DMS153 (cell line): Measurements from ENCODE around the gene ARHGAP19.
A peak's percentile ranks its signal among the peaks of the same experiment; 100 is the strongest.
"Not testable (repeated sequence)": the region's sequence is repeated elsewhere in the genome, so short reads cannot be mapped to it uniquely, and the experiment has no call there.

ENCODE experiments used
- DNase-seq: peaks from one replicate; lab custom pipeline; 2025; lab: John Stamatoyannopoulos, UW

The ARHGAP19 gene

DNA sequence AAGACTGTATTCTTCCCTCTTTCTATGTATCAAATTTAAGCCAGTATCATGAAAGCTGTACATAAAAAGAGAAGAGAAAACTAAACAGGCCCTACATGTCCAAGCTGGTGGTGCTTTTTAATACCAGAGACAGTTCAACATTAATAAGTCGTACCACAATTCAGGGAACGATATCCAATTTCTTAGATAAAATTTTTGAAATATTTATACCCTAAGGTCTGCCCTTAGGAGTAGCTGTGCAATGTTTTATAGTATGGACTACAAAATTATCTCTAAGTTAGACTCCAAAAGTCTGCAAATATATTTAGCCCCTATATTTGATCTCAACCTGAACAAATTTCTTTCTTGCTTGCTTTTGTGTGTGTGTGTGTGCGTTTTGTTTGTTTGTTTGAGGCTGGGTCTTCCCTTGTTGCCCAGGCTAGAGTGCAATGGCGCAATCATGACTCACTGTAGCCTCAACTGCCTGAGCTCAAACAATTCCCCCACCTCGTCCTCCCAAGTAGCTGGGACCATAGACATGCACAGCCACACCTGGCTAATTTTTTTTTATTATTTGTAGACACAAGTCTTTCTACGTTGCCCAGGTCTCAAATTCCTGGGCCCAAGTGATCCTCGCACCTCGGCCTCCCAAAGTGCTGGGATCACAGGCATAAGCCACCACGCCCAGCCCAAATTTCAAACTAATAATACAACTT is 13.2 kb downstream of the ARHGAP19 start:
- no peak for DNase-seq

GRCh38 chr10:97278491-97278989 is 13.9 kb downstream of the ARHGAP19 start:
- DNase-seq = peak; percentile 37

- DNase-seq = no peak
These were observed 14.9 kb downstream of the ARHGAP19 start for GRCh38 chr10:97277551-97277950.

DNA sequence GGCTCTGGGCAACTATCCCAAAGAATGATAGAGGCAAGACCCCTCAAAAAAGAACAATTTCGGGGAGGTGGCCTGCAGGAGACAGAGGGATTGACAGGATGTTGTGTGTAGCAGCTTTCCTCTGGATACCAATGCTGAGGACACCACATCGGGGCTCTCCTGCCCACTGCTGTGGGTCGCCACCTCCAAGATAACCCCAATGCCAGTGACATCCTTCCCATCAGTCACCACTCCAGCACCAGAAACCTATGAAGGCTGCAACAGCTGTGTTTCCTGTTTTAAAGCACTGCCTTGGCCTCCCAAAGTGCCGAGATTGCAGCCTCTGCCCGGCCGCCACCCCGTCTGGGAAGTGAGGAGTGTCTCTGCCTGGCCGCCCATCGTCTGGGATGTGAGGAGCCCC is 17.6 kb downstream of the ARHGAP19 start:
- no peak for DNase-seq

- DNase-seq = no peak
These were observed 18.7 kb downstream of the ARHGAP19 start for GRCh38 chr10:97273700-97274099.

DNA sequence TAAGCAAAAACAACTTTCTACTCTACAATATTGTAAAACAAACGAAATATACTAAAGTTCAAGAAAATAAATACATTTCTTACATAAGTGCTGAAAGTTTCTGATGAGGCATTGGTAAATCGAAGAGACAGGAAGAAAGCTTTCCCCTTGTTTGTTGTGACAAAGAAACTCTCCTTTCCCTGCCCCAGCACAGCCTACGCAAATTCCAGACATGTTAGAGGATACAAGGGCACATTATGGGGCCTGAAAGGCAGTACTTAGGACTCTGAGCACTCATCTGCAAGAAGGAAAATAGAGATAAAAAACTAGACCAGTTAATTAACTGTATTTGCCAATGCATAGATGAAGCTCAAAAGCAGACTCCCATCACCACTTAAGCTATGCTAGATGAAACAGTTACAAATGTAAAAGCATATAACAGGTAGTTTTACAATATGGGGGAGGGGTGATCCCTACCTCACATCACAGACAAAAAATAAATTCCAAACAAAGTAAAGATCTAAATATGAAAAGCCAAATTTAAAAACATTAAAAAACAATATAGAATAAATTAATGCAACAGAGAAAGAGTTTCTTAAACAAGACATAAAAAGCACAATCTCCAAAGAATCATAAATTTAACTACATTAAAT is 21.8 kb downstream of the ARHGAP19 start:
- DNase-seq = no peak

DNA sequence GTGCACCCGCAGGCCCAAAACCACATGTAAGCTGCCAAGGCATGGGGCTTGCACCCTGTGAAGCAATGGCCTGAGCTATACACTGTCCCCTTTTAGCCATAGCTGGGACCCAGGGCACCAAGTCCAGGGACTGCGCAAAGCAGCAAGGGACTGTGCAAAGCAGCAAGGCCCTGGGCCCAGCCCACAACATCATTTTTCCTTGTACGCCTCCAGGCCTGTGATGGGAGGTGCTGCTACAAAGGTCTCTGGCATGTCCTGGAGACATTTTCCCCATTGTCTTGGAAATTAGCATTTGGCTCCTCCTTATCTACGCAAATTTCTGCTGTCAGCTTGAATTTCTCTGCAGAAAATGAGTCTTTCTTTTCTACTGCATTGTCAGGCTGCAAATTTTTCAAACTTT is 24.8 kb downstream of the ARHGAP19 start:
- no peak for DNase-seq

GRCh38 chr10:97265095-97265494 is 27.3 kb downstream of the ARHGAP19 start:
- not testable (repeated sequence) for DNase-seq

- no peak for DNase-seq
These were observed 28.5 kb downstream of the ARHGAP19 start for GRCh38 chr10:97263971-97264370.

GRCh38 chr10:97261656-97262055 is 30.8 kb downstream of the ARHGAP19 start:
- no peak for DNase-seq

- DNase-seq = no peak
These were observed 31.3 kb downstream of the ARHGAP19 start for GRCh38 chr10:97261183-97261582.

GRCh38 chr10:97259119-97259518 is 33.3 kb downstream of the ARHGAP19 start:
- DNase-seq = no peak

- no peak for DNase-seq
These were observed 36.1 kb downstream of the ARHGAP19 start for GRCh38 chr10:97256356-97256755.

DNA sequence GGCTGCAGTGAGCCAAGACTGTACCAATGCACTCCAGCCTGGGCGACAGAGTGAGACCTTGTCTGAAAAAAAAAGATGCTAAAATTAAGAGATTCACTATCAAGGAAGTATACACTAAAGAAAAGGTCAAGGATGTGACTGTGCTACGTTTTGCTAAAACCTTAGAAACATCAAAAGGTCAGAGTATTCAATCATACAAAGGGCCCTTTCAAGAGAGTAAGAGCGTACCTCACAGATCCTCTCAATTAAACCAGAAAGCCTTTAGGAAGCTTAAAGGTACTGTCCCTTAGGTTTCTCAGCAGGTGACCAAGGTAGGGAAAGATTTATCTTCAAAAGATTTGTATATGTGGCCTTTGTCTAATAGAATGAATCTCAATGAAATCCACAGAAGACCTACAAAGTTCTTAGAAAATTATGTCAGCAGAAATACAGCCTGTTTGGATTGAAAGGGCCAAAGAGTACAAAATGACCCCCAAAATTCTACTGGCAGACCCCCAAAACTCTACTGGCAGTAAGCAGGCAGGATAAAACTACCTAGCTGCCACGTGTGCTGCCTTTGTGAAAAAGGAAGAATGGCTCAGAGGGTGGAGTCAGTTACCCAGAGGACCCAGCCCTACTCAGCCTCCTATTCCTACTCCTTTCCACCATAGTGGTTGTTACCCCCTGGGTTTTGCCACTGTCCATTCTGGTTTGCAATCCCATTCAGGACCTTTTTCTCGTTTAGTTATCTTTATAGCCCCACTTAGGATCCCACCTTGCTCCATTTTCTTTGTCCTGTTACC is 36.7 kb downstream of the ARHGAP19 start:
- no peak for DNase-seq

- DNase-seq = no peak
These were observed 37.7 kb downstream of the ARHGAP19 start for GRCh38 chr10:97254694-97255093.

DNA sequence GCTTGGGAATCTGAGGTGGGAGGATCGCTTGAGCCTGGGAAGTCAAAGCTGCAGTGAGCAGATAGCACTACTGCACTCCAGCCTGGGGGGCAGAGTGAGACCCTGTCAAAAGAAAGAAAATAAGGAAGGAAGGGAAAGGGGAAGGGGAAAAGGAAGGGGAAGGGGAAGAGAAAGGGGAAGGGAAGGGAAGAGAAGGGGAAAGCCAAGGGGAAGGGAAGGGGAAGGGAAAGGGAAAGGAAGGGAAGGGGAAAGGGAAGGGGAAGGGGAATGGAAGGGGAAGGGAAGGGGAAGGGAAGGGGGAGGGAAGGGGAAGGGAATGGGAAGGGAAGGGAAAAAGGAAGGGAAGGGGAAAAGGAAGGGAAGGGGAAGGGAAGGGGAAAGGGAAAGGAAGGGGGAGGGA is 41.5 kb downstream of the ARHGAP19 start:
- DNase-seq = no peak

DNA sequence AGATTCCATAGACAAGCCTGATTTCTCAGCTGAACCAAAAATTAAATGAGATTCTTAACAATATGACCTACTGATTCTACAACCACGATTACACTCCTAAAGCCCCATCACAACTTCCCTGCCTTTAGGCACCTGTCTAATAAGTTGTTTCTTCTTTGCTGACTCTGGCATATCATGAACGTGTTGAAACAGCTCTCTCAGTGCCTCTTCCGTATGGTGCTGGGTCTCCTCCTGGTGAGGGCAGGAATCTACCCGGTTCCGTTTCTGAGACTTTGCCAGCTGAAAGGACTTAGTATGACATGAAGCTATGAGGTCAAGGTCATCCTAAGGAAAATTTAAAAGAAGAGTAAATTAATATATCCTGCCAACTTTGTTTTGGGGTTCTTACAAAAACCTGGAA is 48.6 kb downstream of the ARHGAP19 start:
- DNase-seq = no peak

GRCh38 chr10:97238855-97239254 is 53.6 kb downstream of the ARHGAP19 start:
- DNase-seq = no peak

- DNase-seq = no peak
These were observed 57.1 kb downstream of the ARHGAP19 start for GRCh38 chr10:97235353-97235752.

GRCh38 chr10:97234400-97234799 is 58.0 kb downstream of the ARHGAP19 start:
- DNase-seq = peak; percentile 28

DNA sequence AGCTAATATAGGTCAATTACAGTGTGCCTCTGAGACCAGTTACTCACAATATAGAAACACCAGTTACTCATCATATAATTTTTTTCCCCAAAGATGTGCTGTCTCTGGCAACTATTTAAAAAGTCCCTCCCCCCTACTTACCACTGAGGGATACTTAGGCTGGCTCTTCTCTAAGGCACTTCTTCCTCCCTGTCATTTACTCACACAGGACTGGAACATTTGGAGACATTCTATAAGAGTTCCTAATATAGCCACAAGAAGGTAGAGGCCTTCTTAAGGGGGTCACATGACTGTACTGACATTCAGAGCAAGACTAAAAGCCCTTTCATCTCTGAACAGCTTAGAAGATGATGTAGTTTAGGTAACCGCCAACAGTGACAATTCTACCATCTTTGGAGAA is 62.3 kb downstream of the ARHGAP19 start:
- no peak for DNase-seq

DNA sequence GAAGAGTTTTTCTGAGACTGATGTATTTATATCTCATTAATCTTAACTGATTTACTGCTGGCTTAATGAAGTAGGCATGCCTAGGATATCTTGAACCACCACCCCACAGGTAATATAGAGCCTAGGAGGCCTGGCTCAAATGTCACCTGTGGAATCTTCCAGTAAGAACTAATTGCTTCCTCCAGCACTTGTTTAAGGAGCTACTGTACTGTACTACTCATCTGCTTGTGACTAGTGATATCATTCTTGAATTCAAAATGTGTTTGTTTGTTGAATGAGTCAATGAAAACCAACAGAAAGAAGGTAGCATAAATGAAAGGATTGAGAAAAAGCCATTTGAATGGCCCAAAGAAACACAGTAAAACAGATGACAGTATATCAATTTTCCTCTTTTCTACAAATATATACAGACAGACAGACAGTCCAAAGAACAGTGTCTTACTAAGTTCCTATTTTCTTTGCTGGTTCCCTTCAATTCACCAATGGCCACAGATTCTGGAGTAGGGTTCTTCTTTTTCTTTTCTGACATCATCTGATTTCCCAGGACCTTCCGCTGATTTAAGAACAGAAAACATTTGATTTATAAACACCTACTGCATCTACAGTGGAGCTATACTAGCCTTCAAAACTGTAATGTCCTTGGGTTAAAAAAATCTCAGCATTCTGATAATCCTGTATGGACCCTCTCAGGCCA is 63.0 kb downstream of the ARHGAP19 start:
- no peak for DNase-seq
